Measurements from ENCODE around the gene CENPM.
"Not testable (repeated sequence)": the region's sequence is repeated elsewhere in the genome, so short reads cannot be mapped to it uniquely, and the experiment has no call there.

CENPM gene

DNA sequence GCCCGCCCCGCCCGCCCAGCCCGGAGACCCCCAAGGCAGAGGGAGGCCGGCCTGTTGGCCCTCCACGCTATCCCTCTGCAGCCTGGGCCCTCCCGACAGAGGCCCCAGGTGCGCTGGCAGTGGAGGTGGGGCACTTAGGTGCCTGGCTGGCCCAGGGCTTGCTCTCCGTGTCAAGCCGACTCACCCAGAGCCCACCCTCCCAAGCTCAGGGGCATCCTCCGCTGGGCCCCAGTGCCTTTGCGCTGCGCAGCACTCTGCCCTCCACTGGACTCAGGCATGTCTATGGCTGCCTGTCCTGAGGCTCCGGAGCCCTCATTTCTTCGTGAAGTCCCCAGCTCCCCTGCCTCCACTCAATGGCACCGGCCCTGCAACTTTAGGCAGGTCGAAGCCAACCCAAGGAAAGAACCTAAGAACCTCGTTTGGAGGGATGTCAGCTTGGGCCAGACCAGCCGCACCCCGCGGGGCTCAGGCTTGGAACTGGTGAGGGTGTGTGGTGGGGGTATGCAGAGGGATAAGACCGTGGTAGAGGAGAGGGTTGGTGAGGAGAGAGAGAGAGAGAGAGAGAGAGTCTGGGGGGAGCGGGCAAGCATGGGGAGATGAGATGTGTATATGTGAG is 11.1 kb upstream of the CENPM start:
- peaks cover 5% of the 10 kb centered on the region for H3K4me1 Mint-ChIP-seq
- H3K27ac Mint-ChIP-seq (ENCODE audit: low read depth), result peak overlapping the region; percentile 76
- ATAC-seq (replicated peaks; ENCODE audit: extremely low read depth, poor library complexity, severe bottlenecking) (peak; percentile 39), DNase-seq (ENCODE audit: low spot score in 2 of 2) (no peak)
- no peaks in the 10 kb centered on the region for H3K27me3 Mint-ChIP-seq
- H3K36me3 Mint-ChIP-seq (ENCODE audit: insufficient read depth), result no peaks in the 10 kb centered on the region
- H3K4me3 Mint-ChIP-seq, result peak overlapping the region; percentile 47
- H3K9me3 Mint-ChIP-seq, result no peaks in the 10 kb centered on the region

DNA sequence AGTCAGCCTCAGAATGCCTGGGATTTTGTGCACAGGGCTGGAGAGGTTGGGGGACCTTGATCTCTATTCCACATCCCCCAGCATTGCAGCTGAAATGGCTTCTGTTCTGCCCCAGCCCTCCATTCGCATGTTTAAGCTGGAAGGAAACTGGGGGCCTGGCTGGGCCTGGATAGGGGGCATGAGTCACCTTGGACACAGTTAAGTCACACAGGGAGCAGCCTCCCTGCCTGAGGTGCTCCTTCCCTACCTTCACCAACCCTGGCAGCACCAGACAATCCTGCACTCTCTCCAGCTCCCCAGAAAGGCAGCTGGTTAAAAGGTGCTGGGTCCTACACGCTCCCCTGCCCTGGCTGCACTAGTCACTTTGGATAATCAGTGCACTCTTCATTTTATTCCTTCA is 5.8 kb upstream of the CENPM start:
- Mint-ChIP-seq H3K9me3 (no peaks in the 10 kb centered on the region), H3K4me3 (no peak overlapping the region), H3K27me3 (no peaks in the 10 kb centered on the region), H3K36me3 (ENCODE audit: insufficient read depth) (peaks cover 1% of the 10 kb centered on the region), H3K27ac (ENCODE audit: low read depth) (no peak overlapping the region), H3K4me1 (peaks cover 5% of the 10 kb centered on the region)
- DNase-seq (ENCODE audit: low spot score in 2 of 2), result no peak
- no peak for ATAC-seq (replicated peaks; ENCODE audit: extremely low read depth, poor library complexity, severe bottlenecking)

DNA sequence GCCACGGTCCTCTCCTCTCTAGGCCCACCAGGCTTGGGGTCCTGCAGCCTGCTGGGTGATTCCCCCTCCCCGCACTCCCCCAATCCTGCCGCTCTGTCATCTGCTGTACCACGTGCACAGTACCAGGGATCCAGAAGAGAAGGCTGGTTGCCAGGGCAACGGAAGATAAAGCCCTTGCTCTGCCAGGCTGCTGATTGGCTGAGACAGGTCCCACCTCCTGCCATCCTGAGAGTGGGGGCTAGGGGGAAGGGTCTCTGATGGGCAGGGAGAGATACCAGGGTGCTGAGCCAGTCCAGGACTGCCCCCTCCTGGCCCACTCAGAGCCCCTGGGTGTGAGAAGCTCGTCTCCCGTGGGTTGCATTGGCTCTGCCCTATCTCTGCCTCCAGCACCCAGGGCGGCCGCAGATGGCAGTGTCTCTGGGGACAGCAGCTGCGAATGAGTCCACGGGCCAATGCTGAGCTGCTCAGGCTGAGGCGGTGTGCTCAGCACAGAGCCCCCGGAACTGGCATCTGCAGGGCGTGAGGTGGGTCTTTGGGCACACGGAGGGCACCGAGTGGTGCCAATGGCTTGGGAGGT is 5.0 kb upstream of the CENPM start, which contains the start of gene SMIM45:
SMIM45 (plus strand) TSS at position 253 of the 577 bp plus-strand sequence.
- Mint-ChIP-seq H3K4me3 (no peak within 1 kb of the TSS), H3K9me3 (no peaks in the 10 kb centered on the region), H3K27ac (ENCODE audit: low read depth) (no peak within 1 kb of the TSS), H3K36me3 (ENCODE audit: insufficient read depth) (peaks cover 1% of the 10 kb centered on the region), H3K4me1 (no peaks in the 10 kb centered on the region), H3K27me3 (no peaks in the 10 kb centered on the region)
- DNase-seq (ENCODE audit: low spot score in 2 of 2) (no peak), ATAC-seq (replicated peaks; ENCODE audit: extremely low read depth, poor library complexity, severe bottlenecking) (no peak)

DNA sequence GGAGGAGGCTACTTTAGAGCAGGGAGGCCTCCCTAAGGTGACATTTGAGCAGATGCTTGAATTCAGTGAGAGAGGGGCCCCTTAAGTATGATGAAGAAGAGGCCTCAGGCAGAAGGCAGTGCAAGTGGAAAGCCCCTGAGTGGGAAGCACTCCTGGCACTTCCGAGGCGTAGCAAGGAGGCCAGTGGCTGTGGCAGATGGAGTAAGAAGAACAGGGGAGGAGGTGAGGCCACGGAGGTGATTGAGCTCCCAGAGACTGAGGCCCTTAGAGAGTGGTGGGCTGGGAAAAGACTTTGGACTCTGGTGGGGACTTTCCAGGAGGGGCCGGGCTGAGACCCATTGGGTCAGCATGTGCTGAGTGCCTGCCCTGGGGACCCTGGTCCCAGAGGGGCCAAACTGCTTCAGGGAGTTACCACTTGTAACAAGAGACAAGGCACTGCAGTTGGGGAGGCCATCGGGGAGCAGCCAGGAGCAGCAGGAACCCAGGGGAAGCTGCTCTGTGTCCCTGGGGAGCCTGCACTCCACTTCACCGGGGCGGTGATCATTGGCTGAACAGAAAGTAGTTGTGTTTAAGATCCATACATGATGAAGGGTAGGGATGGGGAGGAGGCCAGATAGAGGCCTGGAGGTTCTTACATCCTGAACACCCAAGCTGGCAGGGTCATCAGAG is 2.5 kb upstream of the CENPM start:
- peaks cover 1% of the 10 kb centered on the region for H3K36me3 Mint-ChIP-seq (ENCODE audit: insufficient read depth)
- H3K4me3 Mint-ChIP-seq, result no peak overlapping the region

DNA sequence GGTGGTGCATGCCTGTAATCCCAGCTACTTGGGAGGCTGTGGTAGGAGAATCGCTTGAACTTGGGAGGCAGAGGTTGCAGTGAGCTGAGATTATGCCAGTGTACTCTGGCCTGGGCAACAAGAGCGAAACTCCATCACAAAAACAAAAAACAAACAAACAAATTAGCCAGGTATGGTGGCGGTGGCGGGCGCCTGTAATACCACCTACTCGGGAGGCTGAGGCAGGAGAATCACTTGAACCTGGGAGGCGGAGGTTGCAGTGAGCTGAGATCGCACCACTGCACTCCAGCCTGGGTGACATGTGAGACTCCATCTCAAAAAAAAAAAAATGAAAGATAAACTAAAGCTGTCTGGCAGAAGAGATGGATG is 2.0 kb upstream of the CENPM start:
- H3K27me3 Mint-ChIP-seq; H3K4me3 Mint-ChIP-seq; DNase-seq (ENCODE audit: low spot score in 2 of 2); H3K27ac Mint-ChIP-seq (ENCODE audit: low read depth); H3K9me3 Mint-ChIP-seq; ATAC-seq (replicated peaks; ENCODE audit: extremely low read depth, poor library complexity, severe bottlenecking); H3K4me1 Mint-ChIP-seq; H3K36me3 Mint-ChIP-seq (ENCODE audit: insufficient read depth): not testable (repeated sequence)

More for the DNA sequence above, 2.5 kb upstream of the CENPM start:
- ATAC-seq (replicated peaks; ENCODE audit: extremely low read depth, poor library complexity, severe bottlenecking), result no peak
- Mint-ChIP-seq H3K27ac (ENCODE audit: low read depth) (no peak overlapping the region), H3K4me1 (peaks cover 10% of the 10 kb centered on the region), H3K9me3 (no peaks in the 10 kb centered on the region), H3K27me3 (no peaks in the 10 kb centered on the region)
- no peak for DNase-seq (ENCODE audit: low spot score in 2 of 2)

DNA sequence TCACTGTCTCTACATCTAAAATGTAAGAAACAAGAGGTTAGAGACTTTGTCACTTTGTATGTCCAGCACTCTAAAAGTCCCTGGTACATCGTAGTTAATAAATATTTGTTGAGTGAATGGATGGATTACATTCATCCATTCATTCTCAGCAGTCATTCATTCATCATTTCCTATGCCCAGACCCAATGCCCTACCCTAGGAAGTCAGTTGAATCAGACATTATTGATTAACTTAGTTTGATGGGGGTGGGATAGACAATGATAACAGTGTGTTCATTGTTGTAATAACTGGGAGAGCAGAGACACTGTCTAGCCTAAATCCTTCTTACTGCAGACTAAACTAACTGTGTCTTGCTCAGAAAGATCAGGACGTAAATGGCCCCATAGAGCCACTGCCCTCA is 1.2 kb upstream of the CENPM start:
- Mint-ChIP-seq H3K27me3 (no peaks in the 10 kb centered on the region), H3K27ac (ENCODE audit: low read depth) (no peak overlapping the region), H3K4me3 (no peak overlapping the region), H3K4me1 (peaks cover 10% of the 10 kb centered on the region), H3K36me3 (ENCODE audit: insufficient read depth) (peaks cover 1% of the 10 kb centered on the region), H3K9me3 (no peaks in the 10 kb centered on the region)
- no peak for DNase-seq (ENCODE audit: low spot score in 2 of 2)
- no peak for ATAC-seq (replicated peaks; ENCODE audit: extremely low read depth, poor library complexity, severe bottlenecking)

DNA sequence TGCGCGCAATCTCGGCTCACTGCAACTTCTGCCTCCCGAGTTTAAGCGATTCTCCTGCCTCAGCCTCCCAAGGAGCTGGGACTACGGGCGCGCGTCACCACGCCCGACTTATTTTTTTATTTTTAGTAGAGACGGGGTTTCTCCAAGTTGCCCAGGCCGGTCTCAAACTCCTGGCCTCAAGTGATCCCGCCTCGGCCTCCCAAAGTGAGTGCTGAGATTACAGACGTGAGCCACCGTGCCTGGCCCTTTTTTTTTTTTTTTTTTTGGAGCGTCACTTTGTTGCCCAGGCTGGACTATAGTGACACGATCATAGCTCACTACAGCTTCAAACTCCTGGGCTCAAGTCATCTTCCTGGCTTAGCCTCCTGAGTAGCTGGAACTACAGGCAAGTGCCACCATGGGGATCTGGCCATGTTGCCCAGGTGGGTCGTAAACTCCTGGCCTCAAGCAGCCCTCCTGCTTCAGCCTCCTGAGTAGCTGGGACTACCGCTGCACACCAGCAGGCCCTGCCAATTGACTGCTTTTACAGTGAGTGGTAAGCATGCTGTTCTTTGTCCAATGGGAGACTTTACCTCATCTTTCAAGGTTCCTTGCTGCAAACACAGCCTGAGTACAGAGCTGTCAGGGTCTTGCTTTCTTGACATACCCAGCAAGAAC is 600 bp upstream of the CENPM start:
- no peaks in the 10 kb centered on the region for H3K9me3 Mint-ChIP-seq
- H3K4me1 Mint-ChIP-seq, result peaks cover 10% of the 10 kb centered on the region
- no peak for DNase-seq (ENCODE audit: low spot score in 2 of 2)
- H3K27me3 Mint-ChIP-seq, result no peaks in the 10 kb centered on the region
- H3K27ac Mint-ChIP-seq (ENCODE audit: low read depth), result peak overlapping the region; percentile 71
- peak overlapping the region; percentile 87 for H3K4me3 Mint-ChIP-seq
- no peak for ATAC-seq (replicated peaks; ENCODE audit: extremely low read depth, poor library complexity, severe bottlenecking)
- peaks cover 1% of the 10 kb centered on the region for H3K36me3 Mint-ChIP-seq (ENCODE audit: insufficient read depth)

DNA sequence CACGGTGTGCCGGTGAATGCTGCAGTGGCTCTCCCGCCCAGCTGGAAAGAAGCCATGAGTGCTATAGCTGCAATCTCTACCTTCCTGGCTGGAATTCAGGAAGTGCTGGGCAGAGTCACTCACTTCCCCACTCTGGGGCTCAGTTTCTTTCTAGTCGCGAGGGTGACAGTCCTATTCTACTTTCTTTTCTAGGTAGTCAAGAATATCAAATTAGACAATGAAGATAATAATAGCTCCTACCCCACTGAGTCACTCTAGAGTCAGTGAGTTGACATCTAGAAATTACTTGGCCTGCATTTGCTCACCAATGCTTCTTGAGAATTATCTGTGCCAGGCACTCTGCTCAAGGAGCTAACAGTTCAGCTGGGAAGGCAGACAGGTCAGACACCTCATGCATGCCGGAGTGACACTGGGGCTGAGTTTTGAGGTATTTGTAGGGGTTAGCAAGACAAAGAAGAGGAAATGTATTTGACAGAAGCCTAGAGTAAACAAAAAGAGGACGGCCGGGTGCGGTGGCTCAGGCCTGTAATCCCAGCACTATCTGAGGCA is 3.2 kb downstream of the CENPM start:
- no peaks in the 10 kb centered on the region for H3K9me3 Mint-ChIP-seq
- no peak overlapping the region for H3K27ac Mint-ChIP-seq (ENCODE audit: low read depth)
- no peaks in the 10 kb centered on the region for H3K27me3 Mint-ChIP-seq
- H3K4me1 Mint-ChIP-seq, result peaks cover 39% of the 10 kb centered on the region
- ATAC-seq (replicated peaks; ENCODE audit: extremely low read depth, poor library complexity, severe bottlenecking) (no peak), DNase-seq (ENCODE audit: low spot score in 2 of 2) (no peak)
- peak overlapping the region; percentile 41 for H3K4me3 Mint-ChIP-seq
- peaks cover 24% of the 10 kb centered on the region for H3K36me3 Mint-ChIP-seq (ENCODE audit: insufficient read depth)

DNA sequence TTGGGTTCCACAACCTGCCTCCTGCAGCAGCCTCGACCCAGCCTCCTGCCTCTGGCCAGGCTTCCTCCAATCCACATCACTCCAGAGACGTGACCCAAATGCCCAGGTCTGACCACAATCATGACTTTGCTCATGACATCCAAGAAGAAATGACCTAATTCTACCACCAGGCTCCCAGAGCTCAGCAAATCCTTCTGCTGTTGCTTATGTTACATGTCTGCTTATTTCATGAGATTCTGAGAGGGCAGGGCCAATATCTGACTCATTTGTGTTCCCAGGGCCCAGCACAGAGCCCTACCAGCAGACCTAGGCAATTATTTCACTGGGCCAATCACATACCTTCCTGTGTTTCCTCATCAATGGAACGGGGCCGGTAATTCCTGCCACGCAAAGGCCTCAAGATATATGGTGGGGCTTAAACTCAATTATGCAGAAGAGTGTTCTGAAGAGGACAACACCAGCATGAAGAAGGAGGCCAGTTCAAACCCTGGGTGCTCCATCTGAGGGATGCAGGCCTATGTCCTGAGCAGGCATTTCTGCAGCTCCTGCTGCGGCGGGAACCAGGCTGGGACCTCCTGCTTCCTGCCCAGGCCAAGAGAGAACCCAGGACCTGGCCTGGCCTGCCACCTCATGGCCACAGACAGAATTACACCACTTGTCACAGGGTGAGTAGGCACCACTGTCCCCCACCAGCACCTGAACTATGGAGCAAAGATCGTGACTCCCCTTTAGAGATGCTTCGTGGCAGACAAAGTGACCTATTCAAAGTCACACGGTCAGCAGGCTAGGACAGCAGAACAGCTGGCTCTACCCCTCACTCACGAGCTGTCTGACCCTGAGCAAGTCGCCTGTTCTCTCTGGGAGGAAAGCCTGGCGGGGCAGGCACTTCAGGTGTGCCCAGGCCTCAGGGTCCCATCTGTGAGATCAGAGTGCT is 5.9 kb downstream of the CENPM start:
- peak overlapping the region; percentile 100 for H3K27ac Mint-ChIP-seq (ENCODE audit: low read depth)

DNA sequence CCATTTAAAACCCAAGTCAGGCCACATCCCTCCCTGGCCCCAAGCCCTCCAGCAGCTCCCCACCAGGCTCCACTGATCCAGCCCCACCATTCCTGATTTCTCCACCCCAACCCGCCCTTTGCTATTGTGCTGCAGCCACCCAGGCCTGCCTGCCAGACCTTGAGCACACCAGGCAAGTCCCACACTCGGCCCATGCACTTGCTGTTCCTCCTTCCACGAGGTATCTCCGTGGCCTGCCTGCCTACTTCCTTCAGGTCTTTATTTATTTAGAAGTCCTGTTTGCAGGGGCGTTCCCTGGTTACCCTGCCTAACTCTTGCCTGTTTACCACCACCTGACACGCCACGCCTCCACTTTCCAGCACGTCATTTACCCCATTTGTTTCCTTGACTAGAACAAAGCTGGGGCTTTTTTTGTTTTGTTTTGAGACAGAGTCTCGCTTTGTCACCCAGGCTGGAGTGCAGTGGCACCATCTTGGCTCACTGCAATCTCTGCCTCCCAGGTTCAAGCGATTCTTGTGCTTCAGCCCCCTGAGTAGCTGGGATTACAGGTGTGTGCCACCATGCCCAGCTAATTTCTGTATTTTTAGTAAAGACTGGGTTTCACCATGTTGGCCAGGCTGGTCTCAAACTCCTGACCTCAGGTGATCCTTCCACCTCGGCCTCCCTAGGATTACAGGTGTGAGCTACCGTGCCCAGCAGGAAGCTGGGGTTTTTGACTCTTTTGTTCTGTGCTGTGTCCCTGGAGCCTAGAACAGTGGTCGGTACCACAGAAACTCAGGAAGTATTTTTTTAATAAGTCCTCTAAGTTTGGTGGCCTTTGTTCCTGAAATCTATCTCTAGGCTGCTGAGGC is 6.7 kb downstream of the CENPM start:
- peak; percentile 85 to 98 for DNase-seq (ENCODE audit: low spot score in 2 of 2)
- Mint-ChIP-seq H3K4me3 (peak overlapping the region; percentile 74), H3K27ac (ENCODE audit: low read depth) (peak overlapping the region; percentile 100), H3K4me1 (peaks cover 30% of the 10 kb centered on the region), H3K36me3 (ENCODE audit: insufficient read depth) (peaks cover 33% of the 10 kb centered on the region), H3K9me3 (no peaks in the 10 kb centered on the region), H3K27me3 (no peaks in the 10 kb centered on the region)
- ATAC-seq (replicated peaks; ENCODE audit: extremely low read depth, poor library complexity, severe bottlenecking), result peak; percentile 84

More for the DNA sequence above, 5.9 kb downstream of the CENPM start:
- H3K4me3 Mint-ChIP-seq, result peak overlapping the region; percentile 74
- H3K27me3 Mint-ChIP-seq, result no peaks in the 10 kb centered on the region
- H3K9me3 Mint-ChIP-seq, result no peaks in the 10 kb centered on the region
- DNase-seq (ENCODE audit: low spot score in 2 of 2), result peak; percentile 82 to 88
- peak; percentile 50 for ATAC-seq (replicated peaks; ENCODE audit: extremely low read depth, poor library complexity, severe bottlenecking)
- H3K4me1 Mint-ChIP-seq, result peaks cover 37% of the 10 kb centered on the region
- peaks cover 33% of the 10 kb centered on the region for H3K36me3 Mint-ChIP-seq (ENCODE audit: insufficient read depth)

DNA sequence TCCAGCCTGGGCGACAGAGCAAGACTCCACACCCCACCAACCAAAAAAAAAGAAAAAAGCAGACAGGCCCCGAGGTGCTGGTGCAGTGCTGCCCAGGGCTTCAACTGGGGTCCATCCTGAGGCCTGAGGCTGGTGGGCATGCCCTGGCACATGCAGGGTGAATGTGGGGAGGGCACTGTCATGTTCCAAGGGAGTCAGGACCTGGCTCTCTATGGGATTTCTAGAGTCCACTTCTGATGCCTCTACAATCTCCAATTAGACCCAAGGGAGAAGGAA is 10.1 kb downstream of the CENPM start:
- peaks cover 34% of the 10 kb centered on the region for H3K36me3 Mint-ChIP-seq (ENCODE audit: insufficient read depth)
- peaks cover 35% of the 10 kb centered on the region for H3K4me1 Mint-ChIP-seq
- ATAC-seq (replicated peaks; ENCODE audit: extremely low read depth, poor library complexity, severe bottlenecking) (no peak), DNase-seq (ENCODE audit: low spot score in 2 of 2) (no peak)
- H3K9me3 Mint-ChIP-seq, result no peaks in the 10 kb centered on the region
- no peaks in the 10 kb centered on the region for H3K27me3 Mint-ChIP-seq
- H3K4me3 Mint-ChIP-seq, result no peak overlapping the region
- no peak overlapping the region for H3K27ac Mint-ChIP-seq (ENCODE audit: low read depth)
